Tibial nerve (tissue), 4 donors: ENCODE data around the gene PCYOX1L. TPM values are rescaled to one million over a fixed set of nuclear protein-coding genes. Genes with fewer than 3 reads are reported as not detected.

Source experiments
- DNase-seq, 2 donors: peaks; one replicate each; pipeline ENCODE4 v3.0.0-alpha.2; 2019; ENCODE audit warnings: low spot score in 2 of 2
- H3K27ac ChIP-seq, 4 donors: fragments of 200-600 bp; sonication (generic) in 3 of 4; one replicate each; pipeline ENCODE4 v1.5.1; 2017 to 2019; ENCODE audit warnings: mild to moderate bottlenecking in 1 of 4
- H3K27me3 ChIP-seq, 2 donors: fragments of 200-600 bp; sonication (generic) in 1 of 2; one replicate each; pipeline versions ENCODE4 v1.5.1 to v1.6.0; 2017 to 2019
- H3K36me3 ChIP-seq, 3 donors: fragments of 200-600 bp; sonication (generic); one replicate each; pipeline ENCODE4 v1.5.1; 2018 to 2019
- H3K4me1 ChIP-seq, 4 donors: fragments of 200-600 bp; sonication (generic) in 3 of 4; one replicate each; pipeline ENCODE4 v1.5.1; 2017 to 2019
- H3K4me3 ChIP-seq, 4 donors: fragments of 200-600 bp; sonication (generic) in 3 of 4; one replicate each; pipeline ENCODE4 v1.5.1; 2017 to 2019; ENCODE audit warnings: mild to moderate bottlenecking in 1 of 4, moderate library complexity in 1 of 4
- H3K9me3 ChIP-seq, 4 donors: fragments of 200-600 bp; sonication (generic) in 3 of 4; one replicate each; pipeline ENCODE4 v1.5.1; 2017 to 2019
- EP300 ChIP-seq, 2 donors: sonication (generic); formaldehyde crosslinking; IDR thresholded peaks; one replicate each; pipeline ENCODE4 v1.6.1; 2017; ENCODE audit warnings: antibody characterized with exemption in 2 of 2, mild to moderate bottlenecking in 1 of 2
- POLR2A ChIP-seq, 2 donors: fragments of 450-650 bp; IDR thresholded peaks; one replicate each; pipeline ENCODE4 v1.6.1; 2017; ENCODE audit warnings: antibody characterized with exemption in 2 of 2, mild to moderate bottlenecking in 2 of 2, moderate library complexity in 2 of 2
- WGBS, 2 donors: methylation state at CpG; one replicate each; pipeline ENCODE4 v1.1.5; 2018; 5-methylcytosine and 5-hydroxymethylcytosine counted together
- total RNA-seq, 4 donors: library from RNA; depleted of rRNA; stranded (reverse); fragments of >200 nt; gene quantifications; one replicate each; pipeline ENCODE4 v1.1.0, GENCODE V29; 2016
- TF ChIP-seq, protein P1 (sequence below), 5 experiments: fragments of 200-600 bp in 3 of 5; fragments of 450-650 bp in 2 of 5; sonication (generic) in 3 of 5; IDR thresholded peaks; one replicate each; pipeline ENCODE4 v1.5.1; 2016 to 2019; ENCODE audit warnings: antibody characterized with exemption in 5 of 5, mild to moderate bottlenecking in 3 of 5, moderate library complexity in 2 of 5

Gene PCYOX1L
- total RNA-seq, 4 donors from 2014 or later, result 5.0 to 8.2 (median 6.7) TPM

DNA sequence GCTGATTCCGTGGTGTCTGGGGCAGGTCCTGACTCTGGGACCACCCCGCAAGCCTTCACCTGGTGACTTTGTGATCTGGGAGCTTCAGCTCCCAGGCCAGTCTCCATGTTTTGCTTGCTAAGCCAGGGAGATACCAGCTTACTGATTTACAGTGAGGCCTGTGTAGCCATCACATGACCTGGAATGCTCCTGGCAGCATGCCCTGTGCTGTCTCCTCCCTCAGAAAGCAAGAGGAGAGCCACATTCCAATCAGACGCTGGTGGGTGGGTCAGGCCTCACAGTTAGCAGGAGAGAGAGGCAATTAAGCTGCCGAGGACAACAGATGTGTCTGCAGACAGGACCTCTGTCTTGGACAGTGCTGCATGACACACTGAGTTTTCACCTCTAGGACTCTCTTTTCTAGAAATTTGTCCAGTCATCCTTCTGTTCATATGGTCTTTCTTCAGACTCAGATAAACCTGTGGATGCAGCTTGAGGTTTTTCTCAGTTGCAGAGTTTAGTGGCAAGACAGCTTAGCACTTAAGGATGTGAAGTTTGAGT is 37.0 kb upstream of the PCYOX1L start:
- DNase-seq, result peak; percentile 65 to 72
- TF ChIP-seq EP300 (IDR thresholded peaks at IDR 0.05), result peak in 1 of 2 donors; percentile 31
- TF ChIP-seq, protein P1, sequence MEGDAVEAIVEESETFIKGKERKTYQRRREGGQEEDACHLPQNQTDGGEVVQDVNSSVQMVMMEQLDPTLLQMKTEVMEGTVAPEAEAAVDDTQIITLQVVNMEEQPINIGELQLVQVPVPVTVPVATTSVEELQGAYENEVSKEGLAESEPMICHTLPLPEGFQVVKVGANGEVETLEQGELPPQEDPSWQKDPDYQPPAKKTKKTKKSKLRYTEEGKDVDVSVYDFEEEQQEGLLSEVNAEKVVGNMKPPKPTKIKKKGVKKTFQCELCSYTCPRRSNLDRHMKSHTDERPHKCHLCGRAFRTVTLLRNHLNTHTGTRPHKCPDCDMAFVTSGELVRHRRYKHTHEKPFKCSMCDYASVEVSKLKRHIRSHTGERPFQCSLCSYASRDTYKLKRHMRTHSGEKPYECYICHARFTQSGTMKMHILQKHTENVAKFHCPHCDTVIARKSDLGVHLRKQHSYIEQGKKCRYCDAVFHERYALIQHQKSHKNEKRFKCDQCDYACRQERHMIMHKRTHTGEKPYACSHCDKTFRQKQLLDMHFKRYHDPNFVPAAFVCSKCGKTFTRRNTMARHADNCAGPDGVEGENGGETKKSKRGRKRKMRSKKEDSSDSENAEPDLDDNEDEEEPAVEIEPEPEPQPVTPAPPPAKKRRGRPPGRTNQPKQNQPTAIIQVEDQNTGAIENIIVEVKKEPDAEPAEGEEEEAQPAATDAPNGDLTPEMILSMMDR (IDR thresholded peaks at IDR 0.05), result no peak
- peak overlapping the region in 3 of 4 donors; percentile 51 to 82 (median 67) for H3K27ac ChIP-seq

DNA sequence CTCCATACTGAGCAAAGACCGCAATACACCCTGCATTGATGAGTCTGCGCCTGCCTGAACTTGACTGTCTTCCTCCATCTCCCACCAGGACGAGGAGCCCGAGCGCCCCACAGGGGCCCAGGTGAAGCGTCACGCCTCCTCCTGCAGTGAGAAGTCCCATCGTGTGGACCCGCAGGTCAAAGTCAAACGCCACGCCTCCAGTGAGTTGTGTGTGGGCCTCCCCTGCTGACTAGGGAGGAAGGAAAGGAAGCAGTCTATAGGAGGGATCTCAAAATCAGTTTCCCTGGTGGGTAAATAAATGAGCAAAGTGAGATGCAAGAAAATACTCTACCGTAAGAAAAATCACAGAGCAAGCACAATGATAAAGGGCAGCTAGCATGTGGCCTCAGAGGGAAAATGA is 35.3 kb upstream of the PCYOX1L start:
- Histone ChIP-seq H3K4me1 (peaks cover 0 to 17% (median 10%) of the 10 kb centered on the region in 4 donors), H3K4me3 (no peak overlapping the region), H3K9me3 (no peaks in the 10 kb centered on the region), H3K36me3 (peaks cover 0 to 74% (median 0%) of the 10 kb centered on the region in 3 donors), H3K27ac (peak overlapping the region in 3 of 4 donors; percentile 10 to 68 (median 56)), H3K27me3 (no peaks in the 10 kb centered on the region)
- no peak for DNase-seq
- TF ChIP-seq POLR2A (IDR thresholded peaks at IDR 0.05) (no peak), EP300 (IDR thresholded peaks at IDR 0.05) (no peak)
- TF ChIP-seq, protein P1 (IDR thresholded peaks at IDR 0.05), result no peak
- 67 to 82% methylated on average over 12 of the region's 12 CpGs for WGBS, 2 donors

More for the DNA sequence above, 37.0 kb upstream of the PCYOX1L start:
- H3K4me3 ChIP-seq, result no peak overlapping the region
- no peaks in the 10 kb centered on the region for H3K27me3 ChIP-seq
- H3K9me3 ChIP-seq, result no peaks in the 10 kb centered on the region
- 32 to 40% methylated on average over 4 of the region's 4 CpGs for WGBS, 2 donors
- H3K36me3 ChIP-seq, result peaks cover 0 to 69% (median 0%) of the 10 kb centered on the region in 3 donors
- H3K4me1 ChIP-seq, result peaks cover 0 to 17% (median 10%) of the 10 kb centered on the region in 4 donors

DNA sequence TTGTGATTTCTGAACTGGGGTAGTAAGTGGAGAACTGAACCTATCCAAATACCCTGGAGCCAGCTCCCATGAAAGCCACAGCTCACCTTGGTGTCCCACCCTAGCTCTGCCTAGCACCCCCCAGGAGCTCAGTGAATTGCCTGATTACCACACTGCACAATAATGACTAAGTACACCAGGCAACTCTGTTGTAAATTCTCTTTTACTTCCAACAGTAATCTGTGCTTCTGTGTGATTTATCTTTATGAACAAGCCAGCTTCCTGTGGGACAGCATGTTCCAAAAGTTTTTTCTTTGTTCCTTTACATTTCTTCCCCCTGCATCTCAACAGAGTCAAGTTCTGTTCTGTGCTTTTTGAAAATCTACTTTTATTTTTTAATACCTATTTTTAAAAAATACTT is 34.6 kb upstream of the PCYOX1L start:
- TF ChIP-seq EP300 (IDR thresholded peaks at IDR 0.05) (no peak), POLR2A (IDR thresholded peaks at IDR 0.05) (no peak)
- TF ChIP-seq, protein P1 (IDR thresholded peaks at IDR 0.05), result no peak

DNA sequence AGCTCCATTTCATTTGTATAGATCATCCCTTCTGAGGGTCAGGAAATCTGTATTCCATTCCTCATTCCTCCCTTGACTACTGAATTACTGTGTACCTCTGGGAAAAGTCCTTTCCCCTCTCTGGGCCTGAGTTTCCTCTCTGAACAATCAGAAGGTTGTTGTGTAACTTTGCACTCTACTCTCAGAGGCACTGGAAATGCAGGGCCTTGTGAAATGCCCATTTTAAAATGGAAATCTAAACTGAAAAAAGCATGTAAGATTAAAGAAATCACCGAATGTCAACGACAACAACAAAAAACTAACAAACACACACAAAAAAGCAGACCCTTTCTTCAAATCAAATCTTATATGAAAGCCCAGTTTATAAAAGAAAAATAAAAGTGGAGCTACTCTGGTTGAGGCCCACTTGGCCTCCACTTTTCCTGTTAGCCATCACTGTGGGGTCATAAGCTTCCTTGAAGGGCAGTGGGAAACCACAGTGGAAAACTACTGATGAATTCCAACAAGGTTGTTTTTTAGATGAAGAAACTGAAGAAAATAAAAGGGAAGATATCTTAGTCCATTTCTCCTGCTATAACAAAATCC is 34.1 kb upstream of the PCYOX1L start:
- no peaks in the 10 kb centered on the region for H3K27me3 ChIP-seq
- peaks cover 0 to 74% (median 0%) of the 10 kb centered on the region in 3 donors for H3K36me3 ChIP-seq
- peaks cover 0 to 17% (median 10%) of the 10 kb centered on the region in 4 donors for H3K4me1 ChIP-seq
- no peaks in the 10 kb centered on the region for H3K9me3 ChIP-seq
- peak overlapping the region in 2 of 4 donors; percentile 26 to 56 for H3K27ac ChIP-seq
- no peak overlapping the region for H3K4me3 ChIP-seq
- TF ChIP-seq POLR2A (IDR thresholded peaks at IDR 0.05), result no peak
- TF ChIP-seq, protein P1 (IDR thresholded peaks at IDR 0.05), result no peak
- TF ChIP-seq EP300 (IDR thresholded peaks at IDR 0.05), result peak in 1 of 2 donors; percentile 6
- WGBS, 2 donors, result 73 to 80% methylated on average over 2 of the region's 2 CpGs
- no peak for DNase-seq

More for the DNA sequence above, 34.6 kb upstream of the PCYOX1L start:
- Histone ChIP-seq H3K4me1 (peaks cover 0 to 17% (median 10%) of the 10 kb centered on the region in 4 donors), H3K27me3 (no peaks in the 10 kb centered on the region), H3K4me3 (no peak overlapping the region), H3K36me3 (peaks cover 0 to 73% (median 0%) of the 10 kb centered on the region in 3 donors), H3K9me3 (no peaks in the 10 kb centered on the region), H3K27ac (peak overlapping the region in 2 of 4 donors; percentile 56 to 68)
- no peak for DNase-seq

DNA sequence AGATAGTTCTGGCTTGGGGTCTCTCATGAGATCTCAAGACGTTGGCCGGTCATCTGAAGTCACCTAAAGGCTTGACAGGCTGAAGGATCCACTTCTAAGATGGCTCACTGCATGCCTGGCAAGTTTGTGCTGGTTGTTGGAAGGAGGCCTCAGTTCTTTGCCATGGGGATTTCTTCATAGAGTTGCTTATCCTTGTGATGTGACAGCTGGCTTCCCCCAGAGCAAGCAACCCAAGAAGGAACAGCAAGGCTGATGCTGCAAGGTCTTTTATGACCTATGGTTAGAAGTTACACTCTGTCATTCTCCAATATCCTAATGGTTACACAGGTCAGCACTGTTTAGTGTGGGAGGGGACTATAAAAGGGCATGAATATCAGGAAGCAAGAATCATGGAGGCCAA is 33.2 kb upstream of the PCYOX1L start:
- Histone ChIP-seq H3K9me3 (no peaks in the 10 kb centered on the region), H3K27me3 (no peaks in the 10 kb centered on the region), H3K4me1 (peaks cover 0 to 17% (median 10%) of the 10 kb centered on the region in 4 donors), H3K27ac (peak overlapping the region in 1 of 4 donors; percentile 26), H3K36me3 (peaks cover 0 to 74% (median 0%) of the 10 kb centered on the region in 3 donors), H3K4me3 (no peak overlapping the region)
- WGBS, 2 donors, result 87 to 94% methylated on average over 2 of the region's 2 CpGs
- DNase-seq, result no peak
- TF ChIP-seq POLR2A (IDR thresholded peaks at IDR 0.05) (no peak), EP300 (IDR thresholded peaks at IDR 0.05) (no peak)
- TF ChIP-seq, protein P1 (IDR thresholded peaks at IDR 0.05), result no peak
